ENCODE data around the gene CLCN4. TPM values are rescaled to one million over a fixed set of nuclear protein-coding genes. Genes with fewer than 3 reads are reported as not detected.

The CLCN4 gene
- polyA plus RNA-seq, 3 donors, result 0.27 to 1.9 (median 1.3) TPM

DNA sequence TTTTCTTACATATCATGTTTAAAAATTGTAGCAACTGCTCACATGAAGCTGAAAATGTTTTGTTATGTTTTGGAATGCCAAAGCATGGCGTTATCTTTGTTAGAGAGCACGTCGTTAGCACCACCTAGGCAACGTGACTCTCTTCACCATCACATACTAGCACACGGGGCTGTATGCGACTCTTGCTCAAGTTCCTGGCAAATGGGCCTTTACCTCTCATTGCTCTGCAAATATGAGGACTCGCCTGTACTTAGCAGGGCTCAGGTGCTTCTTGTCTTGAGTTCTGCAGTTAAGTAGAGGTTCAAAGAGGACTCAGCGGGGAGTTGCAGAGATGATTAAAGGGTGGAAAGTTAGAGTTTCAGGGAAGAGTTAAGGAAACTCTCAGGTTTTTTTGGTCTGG lies 59.4 kb downstream of the CLCN4 start:
- Mint-ChIP-seq H3K9me3 (peaks cover 0 to 1% (median 0%) of the 10 kb centered on the region in 7 donors), H3K36me3 (peaks cover 3 to 11% of the 10 kb centered on the region in 2 donors), H3K4me3 (no peak overlapping the region), H3K27me3 (ENCODE audit: low read depth in 3 of 3) (peaks cover 0 to 6% (median 0%) of the 10 kb centered on the region in 3 donors), H3K27ac (no peak overlapping the region), H3K4me1 (peaks cover 4% of the 10 kb centered on the region)
- Histone ChIP-seq H3K4me1 (ENCODE audit: control insufficient read depth in 1 of 2, insufficient read depth in 2 of 2, low read length in 2 of 2) (no peaks in the 10 kb centered on the region), H3K27me3 (ENCODE audit: control insufficient read depth in 2 of 2, insufficient read depth in 2 of 2, low read length in 2 of 2) (no peaks in the 10 kb centered on the region), H3K79me2 (ENCODE audit: insufficient read depth, low read length) (no peaks in the 10 kb centered on the region), H3K9me3 (replicated peaks in 1 of 2; ENCODE audit: control insufficient read depth in 1 of 2, insufficient read depth in 1 of 2, low read length in 2 of 2) (no peaks in the 10 kb centered on the region), H3K4me2 (replicated peaks; ENCODE audit: extremely low read depth, low read length, poor library complexity, severe bottlenecking) (no peak overlapping the region), H3K36me3 (replicated peaks in 1 of 2; ENCODE audit: control insufficient read depth in 1 of 2, insufficient read depth in 2 of 2, low read length in 2 of 2) (no peaks in the 10 kb centered on the region), H3K4me3 (replicated peaks in 1 of 3; ENCODE audit: low read depth in 2 of 3, low read length in 3 of 3) (no peak overlapping the region), H3K9ac (ENCODE audit: insufficient read depth, low read length, poor library complexity, severe bottlenecking) (no peak overlapping the region), H2AFZ (ENCODE audit: insufficient read depth, low read depth, low read length, poor library complexity, severe bottlenecking) (no peak overlapping the region), H4K20me1 (ENCODE audit: insufficient read depth, low read length) (no peaks in the 10 kb centered on the region), H3K27ac (ENCODE audit: low read depth in 1 of 2, low read length in 2 of 2) (no peak overlapping the region)
- intact Hi-C loops (cut with micrococcal nuclease), result no loop called here
- TF ChIP-seq, protein P1, sequence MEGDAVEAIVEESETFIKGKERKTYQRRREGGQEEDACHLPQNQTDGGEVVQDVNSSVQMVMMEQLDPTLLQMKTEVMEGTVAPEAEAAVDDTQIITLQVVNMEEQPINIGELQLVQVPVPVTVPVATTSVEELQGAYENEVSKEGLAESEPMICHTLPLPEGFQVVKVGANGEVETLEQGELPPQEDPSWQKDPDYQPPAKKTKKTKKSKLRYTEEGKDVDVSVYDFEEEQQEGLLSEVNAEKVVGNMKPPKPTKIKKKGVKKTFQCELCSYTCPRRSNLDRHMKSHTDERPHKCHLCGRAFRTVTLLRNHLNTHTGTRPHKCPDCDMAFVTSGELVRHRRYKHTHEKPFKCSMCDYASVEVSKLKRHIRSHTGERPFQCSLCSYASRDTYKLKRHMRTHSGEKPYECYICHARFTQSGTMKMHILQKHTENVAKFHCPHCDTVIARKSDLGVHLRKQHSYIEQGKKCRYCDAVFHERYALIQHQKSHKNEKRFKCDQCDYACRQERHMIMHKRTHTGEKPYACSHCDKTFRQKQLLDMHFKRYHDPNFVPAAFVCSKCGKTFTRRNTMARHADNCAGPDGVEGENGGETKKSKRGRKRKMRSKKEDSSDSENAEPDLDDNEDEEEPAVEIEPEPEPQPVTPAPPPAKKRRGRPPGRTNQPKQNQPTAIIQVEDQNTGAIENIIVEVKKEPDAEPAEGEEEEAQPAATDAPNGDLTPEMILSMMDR (IDR thresholded peaks at IDR 0.05), result no peak
- WGBS (ENCODE audit: insufficient coverage), result no CpG with 5 or more reads among the region's 8 CpGs
- no peak for DNase-seq

DNA sequence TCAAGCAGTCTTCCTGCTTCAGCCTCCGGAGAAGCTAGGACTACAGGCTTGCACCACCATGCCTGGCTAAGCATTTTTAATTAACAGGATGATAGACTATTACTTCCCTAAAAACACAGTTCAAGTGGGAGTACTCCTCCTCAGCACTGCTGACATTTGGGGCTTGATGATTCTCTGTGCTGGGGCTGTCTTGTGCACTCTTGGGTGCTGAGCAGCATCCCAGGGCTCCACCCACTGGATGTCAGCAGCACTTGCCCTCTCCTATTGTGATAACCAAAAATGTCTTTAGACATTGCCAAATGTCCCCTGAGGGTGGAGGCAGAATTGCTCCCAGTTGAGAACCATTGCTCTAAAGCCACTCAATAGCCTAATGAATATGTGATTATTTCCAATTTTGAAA lies 60.4 kb downstream of the CLCN4 start:
- Mint-ChIP-seq H3K4me3 (no peak overlapping the region), H3K9me3 (peaks cover 0 to 1% (median 0%) of the 10 kb centered on the region in 7 donors), H3K36me3 (peaks cover 3 to 11% of the 10 kb centered on the region in 2 donors), H3K27ac (no peak overlapping the region), H3K4me1 (peaks cover 4% of the 10 kb centered on the region), H3K27me3 (ENCODE audit: low read depth in 3 of 3) (peaks cover 0 to 6% (median 0%) of the 10 kb centered on the region in 3 donors)
- DNase-seq, result peak; percentile 21 to 41 (median 27)
- Histone ChIP-seq H2AFZ (ENCODE audit: insufficient read depth, low read depth, low read length, poor library complexity, severe bottlenecking) (no peak overlapping the region), H3K9ac (ENCODE audit: insufficient read depth, low read length, poor library complexity, severe bottlenecking) (no peak overlapping the region), H3K27me3 (ENCODE audit: control insufficient read depth in 2 of 2, insufficient read depth in 2 of 2, low read length in 2 of 2) (no peaks in the 10 kb centered on the region), H3K4me1 (ENCODE audit: control insufficient read depth in 1 of 2, insufficient read depth in 2 of 2, low read length in 2 of 2) (no peaks in the 10 kb centered on the region), H3K4me3 (replicated peaks in 1 of 3; ENCODE audit: low read depth in 2 of 3, low read length in 3 of 3) (no peak overlapping the region), H3K9me3 (replicated peaks in 1 of 2; ENCODE audit: control insufficient read depth in 1 of 2, insufficient read depth in 1 of 2, low read length in 2 of 2) (no peaks in the 10 kb centered on the region), H3K79me2 (ENCODE audit: insufficient read depth, low read length) (no peaks in the 10 kb centered on the region), H3K4me2 (replicated peaks; ENCODE audit: extremely low read depth, low read length, poor library complexity, severe bottlenecking) (no peak overlapping the region), H3K36me3 (replicated peaks in 1 of 2; ENCODE audit: control insufficient read depth in 1 of 2, insufficient read depth in 2 of 2, low read length in 2 of 2) (no peaks in the 10 kb centered on the region), H4K20me1 (ENCODE audit: insufficient read depth, low read length) (no peaks in the 10 kb centered on the region), H3K27ac (ENCODE audit: low read depth in 1 of 2, low read length in 2 of 2) (no peak overlapping the region)
- intact Hi-C loops (cut with micrococcal nuclease), result no loop called here
- TF ChIP-seq, protein P1 (IDR thresholded peaks at IDR 0.05), result no peak
- no CpG with 5 or more reads among the region's 1 CpG for WGBS (ENCODE audit: insufficient coverage)
